ENCODE measurements around the gene DNAJC28.

The DNAJC28 gene

GRCh38 chr21:33491373-33492102, at the start of gene DNAJC28:
DNAJC28 (minus strand) TSS chr21:33491716; CDS start chr21:33489393, 2,323 bp downstream.
- Histone ChIP-seq H3K4me2 (peak within 1 kb of the TSS; percentile 93), H3K9me3 (no peaks in the 10 kb centered on the region), H3K27me3 (no peaks in the 10 kb centered on the region), H3K27ac (peak within 1 kb of the TSS; percentile 63), H4K20me1 (no peaks in the 10 kb centered on the region), H3K4me3 (peak within 1 kb of the TSS; percentile 73), H3K4me1 (peaks cover 13% of the 10 kb centered on the region), H3K36me3 (no peaks in the 10 kb centered on the region), H3K9ac (peak within 1 kb of the TSS; percentile 80)
- TF ChIP-seq Cebpa-rat (IDR thresholded peaks at IDR 0.05), result no peak

GRCh38 chr21:33541105-33541711, 49.7 kb upstream of the DNAJC28 start:
- Histone ChIP-seq H4K20me1 (peaks cover 31% of the 10 kb centered on the region), H3K4me1 (peaks cover 33% of the 10 kb centered on the region), H3K36me3 (peaks cover 38% of the 10 kb centered on the region), H3K27me3 (no peaks in the 10 kb centered on the region), H3K9me3 (no peaks in the 10 kb centered on the region), H3K9ac (peak overlapping the region; percentile 98), H3K27ac (peak overlapping the region; percentile 98), H3K4me2 (peak overlapping the region; percentile 91), H3K4me3 (peak overlapping the region; percentile 83)
- TF ChIP-seq Cebpa-rat (IDR thresholded peaks at IDR 0.05), result no peak

GRCh38 chr21:33540711-33541104, 49.2 kb upstream of the DNAJC28 start:
- H3K9ac ChIP-seq, result peak overlapping the region; percentile 98
- peaks cover 40% of the 10 kb centered on the region for H3K36me3 ChIP-seq
- H3K27ac ChIP-seq, result peak overlapping the region; percentile 98
- peak overlapping the region; percentile 83 for H3K4me3 ChIP-seq
- peak overlapping the region; percentile 91 for H3K4me2 ChIP-seq
- no peaks in the 10 kb centered on the region for H3K9me3 ChIP-seq
- H4K20me1 ChIP-seq, result peaks cover 26% of the 10 kb centered on the region
- TF ChIP-seq Cebpa-rat (IDR thresholded peaks at IDR 0.05), result no peak
- H3K27me3 ChIP-seq, result no peaks in the 10 kb centered on the region
- peaks cover 29% of the 10 kb centered on the region for H3K4me1 ChIP-seq

GRCh38 chr21:33539616-33540015, 48.1 kb upstream of the DNAJC28 start:
- Histone ChIP-seq H3K4me2 (no peak overlapping the region; the same call in 1 of the 2 replicates), H3K4me3 (no peak overlapping the region), H4K20me1 (peaks cover 15% of the 10 kb centered on the region), H3K27me3 (no peaks in the 10 kb centered on the region), H3K27ac (no peak overlapping the region), H3K9ac (no peak overlapping the region), H3K9me3 (no peaks in the 10 kb centered on the region), H3K36me3 (peaks cover 51% of the 10 kb centered on the region), H3K4me1 (peaks cover 18% of the 10 kb centered on the region)
- no peak for TF ChIP-seq Cebpa-rat (IDR thresholded peaks at IDR 0.05)

GRCh38 chr21:33537212-33537611, 45.7 kb upstream of the DNAJC28 start:
- Histone ChIP-seq H3K4me3 (no peak overlapping the region), H3K4me2 (no peak overlapping the region)
- no peak for TF ChIP-seq Cebpa-rat (IDR thresholded peaks at IDR 0.05)

GRCh38 chr21:33531007-33531406, 39.5 kb upstream of the DNAJC28 start:
- Histone ChIP-seq H3K4me2 (no peak overlapping the region), H3K36me3 (peaks cover 99% of the 10 kb centered on the region), H3K9me3 (no peaks in the 10 kb centered on the region), H3K4me1 (no peaks in the 10 kb centered on the region), H3K27me3 (no peaks in the 10 kb centered on the region), H3K9ac (no peak overlapping the region), H3K27ac (no peak overlapping the region), H4K20me1 (no peaks in the 10 kb centered on the region), H3K4me3 (no peak overlapping the region)
- TF ChIP-seq Cebpa-rat (IDR thresholded peaks at IDR 0.05), result no peak

More at GRCh38 chr21:33537212-33537611, 45.7 kb upstream of the DNAJC28 start:
- Histone ChIP-seq H3K27ac (no peak overlapping the region), H3K4me1 (peaks cover 14% of the 10 kb centered on the region), H3K9ac (no peak overlapping the region), H3K27me3 (no peaks in the 10 kb centered on the region), H3K9me3 (no peaks in the 10 kb centered on the region), H3K36me3 (peaks cover 75% of the 10 kb centered on the region), H4K20me1 (no peaks in the 10 kb centered on the region)

- H3K4me2 ChIP-seq, result no peak overlapping the region
- no peaks in the 10 kb centered on the region for H4K20me1 ChIP-seq
- H3K9ac ChIP-seq, result no peak overlapping the region
- no peaks in the 10 kb centered on the region for H3K4me1 ChIP-seq
- no peaks in the 10 kb centered on the region for H3K9me3 ChIP-seq
- no peak overlapping the region for H3K4me3 ChIP-seq
- no peak for TF ChIP-seq Cebpa-rat (IDR thresholded peaks at IDR 0.05)
- no peaks in the 10 kb centered on the region for H3K27me3 ChIP-seq
- peaks cover 87% of the 10 kb centered on the region for H3K36me3 ChIP-seq
- H3K27ac ChIP-seq, result no peak overlapping the region
Observed at GRCh38 chr21:33522953-33523349, 31.4 kb upstream of the DNAJC28 start.

- no peak overlapping the region for H3K4me2 ChIP-seq
- TF ChIP-seq Cebpa-rat (IDR thresholded peaks at IDR 0.05), result no peak
- H3K9ac ChIP-seq, result no peak overlapping the region
- no peaks in the 10 kb centered on the region for H4K20me1 ChIP-seq
- H3K36me3 ChIP-seq, result peaks cover 87% of the 10 kb centered on the region
- H3K4me1 ChIP-seq, result no peaks in the 10 kb centered on the region
- no peak overlapping the region for H3K4me3 ChIP-seq
- no peaks in the 10 kb centered on the region for H3K27me3 ChIP-seq
- no peak overlapping the region for H3K27ac ChIP-seq
- no peaks in the 10 kb centered on the region for H3K9me3 ChIP-seq
Observed at GRCh38 chr21:33522297-33522952, 30.9 kb upstream of the DNAJC28 start.

- Histone ChIP-seq H3K9ac (no peak overlapping the region), H3K27me3 (no peaks in the 10 kb centered on the region), H4K20me1 (no peaks in the 10 kb centered on the region), H3K4me1 (no peaks in the 10 kb centered on the region), H3K4me2 (no peak overlapping the region), H3K36me3 (peaks cover 87% of the 10 kb centered on the region), H3K27ac (no peak overlapping the region), H3K4me3 (no peak overlapping the region), H3K9me3 (no peaks in the 10 kb centered on the region)
- TF ChIP-seq Cebpa-rat (IDR thresholded peaks at IDR 0.05), result 0 out of 2 replicates have a peak, but pooled peaks have one; percentile 37
Observed at GRCh38 chr21:33518899-33519298, 27.4 kb upstream of the DNAJC28 start.

GRCh38 chr21:33514229-33514628, 22.7 kb upstream of the DNAJC28 start:
- no peak overlapping the region for H3K4me3 ChIP-seq
- H3K27me3 ChIP-seq, result no peaks in the 10 kb centered on the region
- H3K4me1 ChIP-seq, result no peaks in the 10 kb centered on the region
- no peaks in the 10 kb centered on the region for H4K20me1 ChIP-seq
- no peak for TF ChIP-seq Cebpa-rat (IDR thresholded peaks at IDR 0.05)
- H3K36me3 ChIP-seq, result peaks cover 100% of the 10 kb centered on the region
- no peaks in the 10 kb centered on the region for H3K9me3 ChIP-seq
- no peak overlapping the region for H3K4me2 ChIP-seq
- no peak overlapping the region for H3K27ac ChIP-seq
- H3K9ac ChIP-seq, result no peak overlapping the region
